Mucosa of stomach (tissue), 1 donor: ENCODE results near the gene TULP3.

Source experiments
- H3K27me3 ChIP-seq: one replicate; pipeline ENCODE4 v1.7.0; 2013; ENCODE audit warnings: mild to moderate bottlenecking, low read length; ENCODE audit not compliant: control insufficient read depth, insufficient read depth
- H3K36me3 ChIP-seq: one replicate; pipeline ENCODE4 v1.7.0; 2013; ENCODE audit warnings: low read length; ENCODE audit not compliant: control insufficient read depth, insufficient read depth
- H3K4me1 ChIP-seq: one replicate; pipeline ENCODE4 v1.7.0; 2013; ENCODE audit warnings: mild to moderate bottlenecking, low read length; ENCODE audit not compliant: control insufficient read depth, insufficient read depth
- H3K4me3 ChIP-seq: one replicate; pipeline ENCODE4 v1.7.0; 2013; ENCODE audit warnings: low read length
- H3K9ac ChIP-seq: one replicate; pipeline ENCODE4 v1.7.0; 2013; ENCODE audit warnings: mild to moderate bottlenecking, low read length, moderate library complexity
- H3K9me3 ChIP-seq: one replicate; pipeline ENCODE4 v1.7.0; 2013; ENCODE audit warnings: mild to moderate bottlenecking, low read length, moderate library complexity; ENCODE audit not compliant: control insufficient read depth
- donor health status: Pancreatic carcinoma.

The TULP3 gene

DNA sequence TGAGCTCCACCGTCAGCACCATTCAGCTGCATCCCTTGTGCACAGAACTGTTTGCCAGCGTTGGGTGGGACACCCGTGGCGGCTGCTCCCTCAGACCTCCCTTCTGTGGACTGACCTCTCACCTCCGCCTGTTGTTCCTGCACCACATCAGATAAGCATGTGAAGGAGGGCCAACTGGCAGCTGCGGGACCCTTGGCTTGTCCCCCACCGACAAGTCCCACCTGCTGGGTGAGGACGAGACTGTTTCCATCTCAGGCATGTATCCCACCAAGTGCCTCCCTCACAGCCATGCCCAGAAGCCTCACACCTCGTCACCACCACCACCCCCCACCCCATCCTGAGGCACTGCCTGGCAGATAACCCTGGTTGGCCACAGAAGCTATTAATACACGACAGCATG lies 49.9 kb downstream of the TULP3 start:
- Histone ChIP-seq H3K9ac (no peak overlapping the region), H3K4me3 (no peak overlapping the region), H3K27me3 (no peaks in the 10 kb centered on the region), H3K36me3 (peaks cover 3% of the 10 kb centered on the region), H3K4me1 (no peaks in the 10 kb centered on the region), H3K9me3 (no peaks in the 10 kb centered on the region)

DNA sequence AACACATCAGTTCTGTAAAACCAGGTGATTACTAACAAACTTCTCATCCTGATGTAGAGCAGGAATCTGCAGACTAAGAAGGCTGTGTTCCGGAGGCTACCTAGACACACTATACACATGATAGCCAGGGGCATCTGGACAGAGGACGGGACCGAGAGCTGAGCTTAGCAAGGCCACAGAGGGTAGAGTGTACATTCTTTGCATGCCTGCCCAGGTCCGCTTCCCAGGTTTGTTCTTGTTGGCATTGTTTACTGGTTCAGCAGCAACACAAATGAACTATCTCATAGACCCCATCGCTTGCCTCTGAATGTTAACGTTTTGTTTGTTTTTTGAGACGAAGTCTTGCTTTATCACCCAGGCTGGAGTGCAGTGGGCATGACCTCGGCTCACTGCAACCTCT lies 50.8 kb downstream of the TULP3 start:
- Histone ChIP-seq H3K4me3 (no peak overlapping the region), H3K9me3 (no peaks in the 10 kb centered on the region), H3K36me3 (peaks cover 3% of the 10 kb centered on the region), H3K9ac (no peak overlapping the region), H3K27me3 (no peaks in the 10 kb centered on the region), H3K4me1 (no peaks in the 10 kb centered on the region)

DNA sequence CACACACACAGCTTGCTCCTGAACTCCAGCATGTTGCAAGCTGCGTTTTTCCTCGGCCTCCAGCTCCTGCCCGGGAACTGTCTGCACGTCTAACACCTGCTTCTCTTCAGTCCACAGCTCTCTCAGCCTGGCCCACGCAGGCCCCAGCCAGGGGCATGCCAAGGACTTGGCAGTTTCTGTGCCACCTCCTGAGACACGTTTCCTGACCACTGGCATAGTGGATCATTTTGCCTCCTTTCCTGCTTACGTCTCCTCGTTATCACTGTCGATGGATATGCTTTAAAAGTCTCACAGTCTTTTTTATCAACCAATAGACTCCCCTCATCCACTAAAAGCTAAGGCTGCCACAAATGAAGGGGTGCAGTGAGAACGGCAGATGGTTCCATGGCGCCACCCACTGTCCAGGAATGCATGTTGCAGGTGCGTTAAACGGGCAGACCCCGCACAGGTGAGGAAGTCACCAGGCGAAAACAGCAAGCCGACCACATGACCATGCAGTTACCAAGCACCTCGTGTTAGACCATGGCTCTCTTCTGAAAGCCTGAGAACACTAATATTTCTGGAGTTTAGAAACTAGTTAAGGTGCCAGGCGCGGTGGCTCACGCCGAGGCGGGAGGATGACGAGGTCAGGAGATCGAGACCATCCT lies 53.8 kb downstream of the TULP3 start:
- Histone ChIP-seq H3K36me3 (peaks cover 3% of the 10 kb centered on the region), H3K9me3 (no peaks in the 10 kb centered on the region), H3K27me3 (no peaks in the 10 kb centered on the region), H3K4me3 (no peak overlapping the region), H3K4me1 (no peaks in the 10 kb centered on the region), H3K9ac (no peak overlapping the region)

DNA sequence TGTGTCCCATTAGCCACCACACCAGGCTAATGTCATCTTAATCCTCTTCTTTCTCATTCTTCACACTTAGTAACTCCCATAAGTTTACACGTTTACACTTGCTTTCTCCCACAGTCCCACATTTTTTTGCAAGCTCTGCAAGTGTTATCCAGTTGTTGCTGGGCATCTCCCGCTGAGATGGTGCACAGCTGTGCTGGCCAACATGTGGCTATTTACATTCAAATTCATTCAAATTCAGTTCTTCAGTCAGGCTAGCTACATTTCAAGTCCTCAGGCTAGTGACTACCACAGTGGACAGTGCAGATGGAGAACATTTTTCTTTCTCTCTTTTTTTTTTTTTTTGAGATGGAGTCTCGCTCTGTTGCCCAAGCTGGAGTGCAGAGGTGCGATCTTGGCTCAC lies 58.7 kb downstream of the TULP3 start:
- no peaks in the 10 kb centered on the region for H3K9me3 ChIP-seq
- H3K36me3 ChIP-seq: no peaks in the 10 kb centered on the region
- H3K4me1 ChIP-seq: no peaks in the 10 kb centered on the region
- H3K9ac ChIP-seq: no peak overlapping the region
- H3K4me3 ChIP-seq: no peak overlapping the region
- no peaks in the 10 kb centered on the region for H3K27me3 ChIP-seq

GRCh38 chr12:2955888-2956287 lies 65.2 kb downstream of the TULP3 start:
- Histone ChIP-seq H3K9me3 (no peaks in the 10 kb centered on the region), H3K4me3 (no peak overlapping the region), H3K36me3 (no peaks in the 10 kb centered on the region), H3K9ac (no peak overlapping the region), H3K4me1 (peaks cover 26% of the 10 kb centered on the region), H3K27me3 (peaks cover 11% of the 10 kb centered on the region)

DNA sequence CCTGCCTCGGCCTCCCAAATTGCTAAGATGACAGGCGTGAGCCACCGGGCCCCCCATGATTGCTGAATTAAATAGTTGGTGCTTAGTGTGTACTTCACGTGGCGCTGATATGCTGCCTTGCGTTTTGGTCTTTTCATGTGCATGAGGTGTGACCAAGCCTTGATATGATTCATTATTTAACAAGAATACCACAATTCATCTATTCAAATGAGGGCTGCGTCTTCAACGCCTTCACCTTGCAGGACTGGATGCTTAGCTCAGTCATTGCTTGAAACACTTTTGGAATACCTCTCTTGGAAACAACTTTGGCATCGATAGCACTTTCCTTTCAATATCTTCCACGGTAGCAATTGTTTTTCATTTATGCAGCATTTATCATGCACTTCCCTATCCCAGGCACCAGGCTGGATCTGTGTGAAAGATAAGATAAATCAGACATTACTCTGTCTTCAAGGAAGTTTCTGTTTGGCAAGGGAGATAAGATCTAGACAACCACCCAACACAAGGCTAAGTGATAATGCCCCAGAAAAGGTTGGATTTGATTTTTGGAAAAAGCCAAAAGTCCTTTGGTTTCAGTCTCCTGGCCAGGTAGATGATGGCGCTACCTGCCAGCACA lies 67.2 kb downstream of the TULP3 start:
- Histone ChIP-seq H3K9me3 (no peaks in the 10 kb centered on the region), H3K9ac (no peak overlapping the region), H3K36me3 (no peaks in the 10 kb centered on the region), H3K4me1 (peaks cover 27% of the 10 kb centered on the region), H3K27me3 (peaks cover 18% of the 10 kb centered on the region), H3K4me3 (peak overlapping the region; percentile 1)

DNA sequence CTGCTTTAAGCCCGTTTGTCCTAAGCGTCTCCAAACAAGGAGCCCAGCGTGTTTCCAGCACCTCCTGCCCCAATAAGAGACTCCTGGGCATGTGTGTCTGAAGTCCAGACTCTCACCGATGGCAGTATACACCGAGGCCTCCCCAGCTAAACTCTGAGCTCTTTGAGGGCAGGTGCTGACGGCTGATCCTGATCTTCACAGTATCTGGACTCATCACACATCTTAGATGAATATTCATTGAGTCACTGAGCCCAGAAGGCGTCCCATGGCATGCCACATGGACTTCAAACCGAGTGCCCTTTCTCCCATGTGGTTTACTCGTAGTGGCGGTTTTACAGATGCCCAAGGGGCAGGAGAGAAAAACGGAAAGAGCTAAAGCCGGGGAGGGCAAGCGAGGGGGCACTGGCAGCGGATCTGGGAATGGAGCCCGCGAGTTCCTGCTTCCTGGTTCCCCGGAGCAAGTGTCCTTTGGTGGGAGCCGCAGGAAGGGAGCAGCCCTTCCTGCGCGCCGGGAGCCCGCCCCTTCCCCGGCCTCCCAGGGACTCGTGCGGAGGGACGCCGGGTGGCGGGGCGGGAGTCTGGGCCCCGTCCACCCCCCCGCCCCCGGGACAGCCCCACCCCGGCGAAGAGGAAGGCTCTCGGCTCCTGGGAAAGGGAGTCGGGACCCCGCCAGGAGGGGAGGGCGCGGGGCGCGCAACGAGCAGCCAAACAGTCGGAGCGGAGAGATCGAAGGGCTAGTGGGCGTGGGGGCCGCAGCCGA lies 67.9 kb downstream of the TULP3 start:
- H3K9me3 ChIP-seq: no peaks in the 10 kb centered on the region
- H3K27me3 ChIP-seq: peaks cover 18% of the 10 kb centered on the region
- peak overlapping the region; percentile 1 for H3K4me3 ChIP-seq
- no peaks in the 10 kb centered on the region for H3K36me3 ChIP-seq
- H3K9ac ChIP-seq: peak overlapping the region; percentile 67
- peaks cover 27% of the 10 kb centered on the region for H3K4me1 ChIP-seq

DNA sequence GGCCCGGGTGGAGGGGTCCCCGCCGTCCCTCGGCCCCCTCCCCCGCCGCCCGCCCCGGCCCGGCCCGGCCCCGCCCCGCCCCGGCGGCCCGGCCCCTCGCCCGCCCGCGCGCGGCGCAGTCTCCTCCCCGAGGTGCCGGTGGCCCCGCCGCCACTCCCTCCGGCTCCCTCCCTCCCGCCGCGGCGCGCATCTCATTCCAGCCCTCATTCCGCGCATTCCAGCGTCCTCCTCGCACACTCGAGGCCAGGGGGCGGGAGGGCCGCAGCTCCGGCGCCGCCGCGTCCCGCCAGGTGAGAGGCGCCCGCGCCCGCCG lies 68.5 kb downstream of the TULP3 start, which contains the start of gene TEAD4:
TEAD4 (plus strand) TSS at position 206 of the 313 bp plus-strand sequence.
- peaks cover 27% of the 10 kb centered on the region for H3K4me1 ChIP-seq
- peaks cover 18% of the 10 kb centered on the region for H3K27me3 ChIP-seq
- no peaks in the 10 kb centered on the region for H3K36me3 ChIP-seq
- H3K4me3 ChIP-seq: peak within 1 kb of the TSS; percentile 1
- peak within 1 kb of the TSS; percentile 67 for H3K9ac ChIP-seq
- no peaks in the 10 kb centered on the region for H3K9me3 ChIP-seq

GRCh38 chr12:2959505-2960389 lies 69.1 kb downstream of the TULP3 start:
- H3K9ac ChIP-seq: no peak overlapping the region
- H3K9me3 ChIP-seq: no peaks in the 10 kb centered on the region
- H3K27me3 ChIP-seq: peaks cover 18% of the 10 kb centered on the region
- H3K4me1 ChIP-seq: peaks cover 27% of the 10 kb centered on the region
- no peak overlapping the region for H3K4me3 ChIP-seq
- no peaks in the 10 kb centered on the region for H3K36me3 ChIP-seq

- H3K9me3 ChIP-seq: no peaks in the 10 kb centered on the region
- H3K27me3 ChIP-seq: peaks cover 18% of the 10 kb centered on the region
- no peaks in the 10 kb centered on the region for H3K36me3 ChIP-seq
- H3K4me1 ChIP-seq: peaks cover 27% of the 10 kb centered on the region
- no peak overlapping the region for H3K9ac ChIP-seq
- H3K4me3 ChIP-seq: no peak overlapping the region
Measured at GRCh38 chr12:2960390-2960956, 69.8 kb downstream of the TULP3 start.

DNA sequence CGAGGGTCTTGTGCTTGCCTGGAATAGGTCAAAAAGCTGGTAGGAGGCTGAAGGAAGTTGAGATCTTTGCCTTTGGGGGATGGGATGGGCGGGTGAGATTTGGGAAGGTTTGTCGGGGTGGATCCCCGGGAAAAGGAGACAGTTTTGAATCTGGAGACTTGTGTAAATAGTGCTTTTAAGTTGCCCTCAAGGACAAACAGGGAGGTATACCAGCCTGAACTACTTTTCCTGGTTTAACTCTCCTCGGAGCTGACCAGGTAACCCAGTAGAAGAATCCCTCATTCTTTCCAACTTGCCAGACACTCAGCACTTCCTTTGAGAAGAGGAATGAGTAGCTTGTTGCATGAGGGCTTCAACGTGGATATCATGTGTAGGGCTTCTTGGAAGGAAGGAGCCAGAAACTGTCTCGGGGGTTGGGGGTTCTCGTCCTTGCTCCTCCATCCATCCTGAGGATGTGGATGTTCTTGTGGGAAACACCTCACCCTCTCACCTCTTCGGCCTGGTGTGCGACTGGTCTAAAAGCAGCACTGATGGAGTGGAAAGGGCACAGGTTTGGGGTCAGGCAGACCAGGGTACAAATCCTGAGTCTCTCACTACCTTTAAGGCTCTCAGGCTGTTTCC lies 70.4 kb downstream of the TULP3 start:
- peaks cover 27% of the 10 kb centered on the region for H3K4me1 ChIP-seq
- no peaks in the 10 kb centered on the region for H3K36me3 ChIP-seq
- H3K4me3 ChIP-seq: no peak overlapping the region
- H3K9ac ChIP-seq: no peak overlapping the region
- H3K9me3 ChIP-seq: no peaks in the 10 kb centered on the region
- H3K27me3 ChIP-seq: peaks cover 18% of the 10 kb centered on the region
